Ectodermal cell (in vitro differentiated cells): Measurements from ENCODE around the gene HMGCS2.

Source experiments
- H3K27ac ChIP-seq: 2 replicates; pipeline ENCODE4 v1.7.0; 2013; ENCODE audit warnings: mild to moderate bottlenecking, low read depth, low read length; ENCODE audit not compliant: insufficient read depth, poor library complexity, severe bottlenecking
- H3K27me3 ChIP-seq: 2 replicates; pipeline ENCODE4 v1.7.0; 2013; ENCODE audit warnings: mild to moderate bottlenecking, low read length; ENCODE audit not compliant: insufficient read depth, control insufficient read depth, poor library complexity, severe bottlenecking
- H3K36me3 ChIP-seq: one replicate; pipeline ENCODE4 v1.7.0; 2013; ENCODE audit warnings: low read length; ENCODE audit not compliant: control insufficient read depth, insufficient read depth
- H3K4me1 ChIP-seq: one replicate; pipeline ENCODE4 v1.7.0; 2013; ENCODE audit warnings: low read length; ENCODE audit not compliant: control insufficient read depth, insufficient read depth
- H3K4me3 ChIP-seq: 2 replicates; pipeline ENCODE4 v1.7.0; 2013; ENCODE audit warnings: low read depth, low read length, control low read depth; ENCODE audit not compliant: insufficient read depth
- H3K9me3 ChIP-seq: 2 replicates; pipeline ENCODE4 v1.7.0; 2013; ENCODE audit warnings: mild to moderate bottlenecking, low read length, moderate library complexity; ENCODE audit not compliant: control insufficient read depth
- WGBS, 2 experiments: methylation state at CpG; one replicate each; pipeline ENCODE4 v1.1.7; 2013; ENCODE audit warnings: missing lambda C conversion rate in 2 of 2; 5-methylcytosine and 5-hydroxymethylcytosine counted together

HMGCS2 gene

GRCh38 chr1:119703666-119704450, 64.8 kb downstream of the HMGCS2 start:
- no peaks in the 10 kb centered on the region for H3K4me1 ChIP-seq
- H3K4me3 ChIP-seq: no peak overlapping the region
- no peaks in the 10 kb centered on the region for H3K36me3 ChIP-seq
- H3K9me3 ChIP-seq: no peaks in the 10 kb centered on the region
- no peak overlapping the region for H3K27ac ChIP-seq
- 92 to 95% methylated on average over 3 to 5 of the region's 6 CpGs for WGBS, 2 experiments
- no peaks in the 10 kb centered on the region for H3K27me3 ChIP-seq

- no peaks in the 10 kb centered on the region for H3K27me3 ChIP-seq
- H3K4me1 ChIP-seq: no peaks in the 10 kb centered on the region
- no peak overlapping the region for H3K27ac ChIP-seq
- H3K9me3 ChIP-seq: no peaks in the 10 kb centered on the region
- no peaks in the 10 kb centered on the region for H3K36me3 ChIP-seq
- no peak overlapping the region for H3K4me3 ChIP-seq
- WGBS, 2 experiments: 95 to 98% methylated on average over 2 of the region's 2 CpGs
Measured at GRCh38 chr1:119702384-119702783, 66.3 kb downstream of the HMGCS2 start.

- no peaks in the 10 kb centered on the region for H3K27me3 ChIP-seq
- H3K9me3 ChIP-seq: no peaks in the 10 kb centered on the region
- H3K4me1 ChIP-seq: no peaks in the 10 kb centered on the region
- H3K27ac ChIP-seq: no peak overlapping the region
- H3K4me3 ChIP-seq: no peak overlapping the region
- no peaks in the 10 kb centered on the region for H3K36me3 ChIP-seq
Measured at GRCh38 chr1:119701659-119702058, 67.0 kb downstream of the HMGCS2 start.

GRCh38 chr1:119700326-119700725, 68.4 kb downstream of the HMGCS2 start:
- Histone ChIP-seq H3K36me3 (no peaks in the 10 kb centered on the region), H3K27me3 (no peaks in the 10 kb centered on the region), H3K4me1 (no peaks in the 10 kb centered on the region), H3K27ac (no peak overlapping the region), H3K9me3 (no peaks in the 10 kb centered on the region), H3K4me3 (no peak overlapping the region)
- 89 to 100% methylated on average over 2 of the region's 2 CpGs for WGBS, 2 experiments
